Stimulated activated CD8-positive, alpha-beta memory T cell treated with anti-CD3 and anti-CD28 coated beads, Interleukin-12 subunit alpha, Interleukin-12 subunit beta, amount 100 ng/mL, for 4 hours (primary cell): ENCODE results near the gene HIPK4.
"Not testable (repeated sequence)": the region's sequence is repeated elsewhere in the genome, so short reads cannot be mapped to it uniquely, and the experiment has no call there.

Source experiments
- DNase-seq: peaks from one replicate; pipeline ENCODE4 v3.0.0-alpha.2; 2020; ENCODE audit warnings: low read depth

HIPK4 gene

GRCh38 chr19:40337594-40337993 is 52.4 kb downstream of the HIPK4 start:
- no peak for DNase-seq

- no peak for DNase-seq
Observed at GRCh38 chr19:40337107-40337506, 52.9 kb downstream of the HIPK4 start.

GRCh38 chr19:40336601-40336900 is 53.4 kb downstream of the HIPK4 start:
- DNase-seq, result no peak

- no peak for DNase-seq
Observed at GRCh38 chr19:40335855-40336600, 54.0 kb downstream of the HIPK4 start.

GRCh38 chr19:40335101-40335500 is 54.9 kb downstream of the HIPK4 start:
- DNase-seq, result no peak

GRCh38 chr19:40333083-40333482 is 56.9 kb downstream of the HIPK4 start:
- DNase-seq, result not testable (repeated sequence)

- no peak for DNase-seq
Observed at GRCh38 chr19:40332669-40333068, 57.3 kb downstream of the HIPK4 start.

- DNase-seq, result no peak
Observed at GRCh38 chr19:40331052-40331451, 58.9 kb downstream of the HIPK4 start.
